ENCODE data around the gene SF3B4.
"Not testable (repeated sequence)": the region's sequence is repeated elsewhere in the genome, so short reads cannot be mapped to it uniquely, and the experiment has no call there.

The SF3B4 gene

GRCh38 chr1:149927563-149928400, at the start of gene SF3B4:
TSS of gene SF3B4 (minus strand) at chr1:149927803. CDS start at chr1:149927759, 44 bp downstream.
- peak; percentile 90 to 94 (median 91) for DNase-seq (ENCODE audit: low read depth in 3 of 3)

- DNase-seq (ENCODE audit: low read depth in 3 of 3) = no peak
Observed at GRCh38 chr1:149977345-149977744, 49.7 kb upstream of the SF3B4 start.

GRCh38 chr1:149972547-149972946, 44.9 kb upstream of the SF3B4 start:
- DNase-seq (ENCODE audit: low read depth in 3 of 3) = no peak

- no peak for DNase-seq (ENCODE audit: low read depth in 3 of 3)
Observed at GRCh38 chr1:149967646-149968045, 40.0 kb upstream of the SF3B4 start.

GRCh38 chr1:149967041-149967440, 39.4 kb upstream of the SF3B4 start:
- no peak for DNase-seq (ENCODE audit: low read depth in 3 of 3)

GRCh38 chr1:149966405-149966804, 38.8 kb upstream of the SF3B4 start:
- DNase-seq (ENCODE audit: low read depth in 3 of 3) = no peak

- DNase-seq (ENCODE audit: low read depth in 3 of 3) = no peak
Observed at GRCh38 chr1:149965440-149965839, 37.8 kb upstream of the SF3B4 start.

- DNase-seq (ENCODE audit: low read depth in 3 of 3) = no peak
Observed at GRCh38 chr1:149963358-149963757, 35.8 kb upstream of the SF3B4 start.

GRCh38 chr1:149962736-149963135, 35.1 kb upstream of the SF3B4 start:
- DNase-seq (ENCODE audit: low read depth in 3 of 3) = no peak

GRCh38 chr1:149962039-149962647, 34.5 kb upstream of the SF3B4 start:
- DNase-seq (ENCODE audit: low read depth in 3 of 3) = peak in 2 of 3 experiments; percentile 12 to 14

- not testable (repeated sequence) for DNase-seq (ENCODE audit: low read depth in 3 of 3)
Observed at GRCh38 chr1:149957548-149957947, 29.9 kb upstream of the SF3B4 start.

GRCh38 chr1:149949911-149950310, 22.3 kb upstream of the SF3B4 start:
- DNase-seq (ENCODE audit: low read depth in 3 of 3) = no peak

- no peak for DNase-seq (ENCODE audit: low read depth in 3 of 3)
Observed at GRCh38 chr1:149945206-149945605, 17.6 kb upstream of the SF3B4 start.

GRCh38 chr1:149942885-149943284, 15.3 kb upstream of the SF3B4 start:
- no peak for DNase-seq (ENCODE audit: low read depth in 3 of 3)

GRCh38 chr1:149942207-149942606, 14.6 kb upstream of the SF3B4 start:
- no peak for DNase-seq (ENCODE audit: low read depth in 3 of 3)

- DNase-seq (ENCODE audit: low read depth in 3 of 3) = no peak
Observed at GRCh38 chr1:149940427-149940826, 12.8 kb upstream of the SF3B4 start.

GRCh38 chr1:149938668-149939003, 11.0 kb upstream of the SF3B4 start:
- DNase-seq (ENCODE audit: low read depth in 3 of 3) = not testable (repeated sequence)

- DNase-seq (ENCODE audit: low read depth in 3 of 3) = no peak
Observed at GRCh38 chr1:149937759-149938158, 10.2 kb upstream of the SF3B4 start.

GRCh38 chr1:149936992-149937705, 9.5 kb upstream of the SF3B4 start:
- no peak for DNase-seq (ENCODE audit: low read depth in 3 of 3)

- no peak for DNase-seq (ENCODE audit: low read depth in 3 of 3)
Observed at GRCh38 chr1:149936170-149936991, 8.8 kb upstream of the SF3B4 start, which contains the start of gene MTMR11. TSS of gene MTMR11 (minus strand) at chr1:149936879. CDS start at chr1:149936647, 232 bp downstream.

- DNase-seq (ENCODE audit: low read depth in 3 of 3) = no peak
Observed at GRCh38 chr1:149934356-149934755, 6.8 kb upstream of the SF3B4 start.

- DNase-seq (ENCODE audit: low read depth in 3 of 3) = no peak
Observed at GRCh38 chr1:149933208-149933607, 5.6 kb upstream of the SF3B4 start.

All from stimulated activated CD4-positive, alpha-beta T cell treated with anti-CD3 and anti-CD28 coated beads, TNF-alpha, amount 100 ng/mL, for 24 hours (primary cell).